ENCODE results near the gene LPP. TPM values are rescaled to one million over a fixed set of nuclear protein-coding genes. Genes with fewer than 3 reads are reported as not detected.

LPP gene
- total RNA-seq, 1 donor: 196 TPM

GRCh38 chr3:188513662-188514328, 359.8 kb downstream of the LPP start:
- TF ChIP-seq CTCF (IDR thresholded peaks at IDR 0.05; ENCODE audit: insufficient read depth, low read depth, low read length): no peak
- H3K4me3 ChIP-seq (ENCODE audit: low read depth, low read length): no peak overlapping the region
- no peak for DNase-seq (ENCODE audit: low read depth)

DNA sequence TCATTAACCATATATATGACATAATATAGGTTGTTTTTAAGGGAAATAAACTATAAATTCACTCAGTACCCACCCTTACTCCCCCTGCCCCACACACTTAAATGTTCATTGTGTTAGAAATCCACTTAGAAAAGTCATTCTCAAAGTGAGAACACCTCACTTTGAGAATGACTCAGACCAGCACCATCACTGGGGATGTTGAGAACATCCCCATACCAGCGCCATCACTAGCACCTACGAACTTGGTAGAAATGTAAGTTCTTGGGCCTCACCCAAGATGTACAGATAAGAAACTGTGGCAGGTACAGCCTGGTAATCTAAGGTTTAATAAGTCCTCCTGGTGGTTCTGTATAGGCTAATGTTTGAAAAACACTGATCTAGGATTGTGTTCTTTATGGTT, 362.6 kb downstream of the LPP start:
- H3K4me3 ChIP-seq (ENCODE audit: low read depth, low read length): no peak overlapping the region
- TF ChIP-seq CTCF (IDR thresholded peaks at IDR 0.05; ENCODE audit: insufficient read depth, low read depth, low read length): no peak
- no peak for DNase-seq (ENCODE audit: low read depth)

DNA sequence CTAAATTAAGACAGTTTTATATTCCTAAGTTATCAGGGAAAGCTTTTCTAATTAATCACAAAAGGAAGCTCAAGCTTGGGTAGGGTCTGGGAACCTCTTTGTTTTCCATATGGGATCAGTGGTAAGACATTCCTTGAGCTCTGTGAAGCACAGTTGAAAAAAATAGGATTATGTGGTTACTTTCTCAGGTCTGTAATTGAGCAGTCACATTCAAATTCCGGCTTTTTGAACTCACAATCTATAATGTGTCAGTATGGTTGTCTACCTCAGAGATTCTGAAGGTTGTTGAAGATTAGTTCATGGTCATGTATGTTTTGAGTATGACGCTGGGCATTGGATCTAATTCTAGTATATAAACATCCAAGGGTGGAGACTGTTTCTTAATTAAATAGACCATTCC, 364.5 kb downstream of the LPP start:
- no peak for TF ChIP-seq CTCF (IDR thresholded peaks at IDR 0.05; ENCODE audit: insufficient read depth, low read depth, low read length)
- H3K4me3 ChIP-seq (ENCODE audit: low read depth, low read length): no peak overlapping the region

DNA sequence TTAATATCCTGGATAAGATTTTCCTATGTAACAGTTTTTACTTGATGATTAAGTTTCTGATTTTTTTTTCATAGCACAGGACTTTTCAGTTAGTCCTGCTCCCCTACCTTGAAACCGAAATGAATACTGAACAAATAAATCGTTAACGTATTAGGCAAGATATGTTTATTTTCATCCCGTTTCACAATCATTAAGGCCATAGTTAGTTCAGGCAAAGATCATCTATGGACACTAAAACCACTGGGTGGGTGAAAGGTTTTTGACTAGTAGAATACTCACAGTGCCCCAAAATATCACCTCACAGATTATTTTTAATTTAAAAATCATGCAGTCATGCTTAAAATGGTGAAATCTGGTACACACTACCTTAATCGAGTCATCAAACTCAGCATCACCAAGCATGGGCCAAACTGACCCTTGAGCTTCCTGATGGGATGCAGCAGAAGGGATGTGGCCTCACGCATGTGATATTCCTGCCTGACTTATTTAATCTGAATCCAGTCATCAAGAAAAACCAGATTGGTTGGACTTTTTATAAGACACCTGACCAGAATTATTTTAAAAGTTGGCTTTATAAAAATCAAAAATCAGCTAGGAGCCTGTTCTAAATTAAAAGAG, 365.0 kb downstream of the LPP start:
- no peak for DNase-seq (ENCODE audit: low read depth)
- no peak for TF ChIP-seq CTCF (IDR thresholded peaks at IDR 0.05; ENCODE audit: insufficient read depth, low read depth, low read length)
- H3K4me3 ChIP-seq (ENCODE audit: low read depth, low read length): no peak overlapping the region

More for the DNA sequence above, 364.5 kb downstream of the LPP start:
- no peak for DNase-seq (ENCODE audit: low read depth)

GRCh38 chr3:188520466-188520865, 366.5 kb downstream of the LPP start:
- TF ChIP-seq CTCF (IDR thresholded peaks at IDR 0.05; ENCODE audit: insufficient read depth, low read depth, low read length): no peak
- DNase-seq (ENCODE audit: low read depth): no peak
- no peak overlapping the region for H3K4me3 ChIP-seq (ENCODE audit: low read depth, low read length)

DNA sequence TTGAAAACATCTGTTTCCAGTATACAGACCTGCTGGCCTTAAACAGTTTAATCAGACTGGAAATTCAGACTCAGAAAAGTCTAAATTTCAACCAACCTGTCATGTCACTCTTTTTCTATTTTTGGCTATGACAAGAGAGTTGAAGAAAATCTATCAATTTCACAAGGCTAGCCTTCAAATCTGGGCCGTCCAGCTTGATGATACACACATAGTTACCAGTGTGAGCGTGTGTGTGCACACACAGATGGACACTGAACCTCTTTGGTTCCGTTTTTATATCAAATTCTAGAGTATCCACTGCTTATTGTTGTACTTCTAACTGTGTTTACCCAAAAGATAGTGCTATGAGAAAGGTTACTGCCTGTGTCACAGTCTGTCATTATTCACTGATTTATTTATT, 368.2 kb downstream of the LPP start:
- DNase-seq (ENCODE audit: low read depth): no peak
- no peak for TF ChIP-seq CTCF (IDR thresholded peaks at IDR 0.05; ENCODE audit: insufficient read depth, low read depth, low read length)
- H3K4me3 ChIP-seq (ENCODE audit: low read depth, low read length): no peak overlapping the region
